Adrenal gland (tissue), 12 donors: ENCODE measurements around the gene EFCAB12. TPM values are rescaled to one million over a fixed set of nuclear protein-coding genes. Genes with fewer than 3 reads are reported as not detected.

Experiments used
- DNase-seq, 7 donors: peaks; one replicate each; pipeline ENCODE4 v3.0.0-alpha.2; 2019 to 2020
- H3K27ac ChIP-seq, 5 donors: fragments of 200-600 bp; sonication (generic) in 4 of 5; 1 replicate in 3 of 5; 2 replicates in 2 of 5; pipeline versions ENCODE4 v1.5.1 to v1.8.0; 2016 to 2020; ENCODE audit warnings: mild to moderate bottlenecking in 1 of 5
- H3K27me3 ChIP-seq: fragments of 200-600 bp; 2 replicates; pipeline ENCODE4 v1.8.0; 2021
- H3K36me3 ChIP-seq, 2 donors: fragments of 200-600 bp; replicated peaks in 1 of 2; 1 replicate in 1 of 2; 2 replicates in 1 of 2; pipeline versions ENCODE4 v1.5.1 to v1.8.0; 2018 to 2022
- H3K4me1 ChIP-seq, 2 donors: fragments of 200-600 bp; replicated peaks in 1 of 2; 1 replicate in 1 of 2; 2 replicates in 1 of 2; pipeline versions ENCODE4 v1.5.1 to v1.8.0; 2018 to 2021
- H3K4me3 ChIP-seq, 4 donors: fragments of 200-600 bp; sonication (generic) in 3 of 4; one replicate each; pipeline ENCODE4 v1.5.1; 2016 to 2018
- H3K9me3 ChIP-seq, 3 donors: fragments of 200-600 bp; sonication (generic) in 1 of 3; replicated peaks in 1 of 3; 1 replicate in 2 of 3; 2 replicates in 1 of 3; pipeline versions ENCODE4 v1.5.1 to v1.8.0; 2016 to 2021
- CTCF ChIP-seq, 6 experiments: fragments of 450-650 bp in 4 of 6; fragments of 200-600 bp in 2 of 6; sonication (generic) in 1 of 6; IDR thresholded peaks; 1 replicate in 5 of 6; 2 replicates in 1 of 6; pipeline versions ENCODE4 v1.5.1 to v1.8.0; 2016 to 2021; ENCODE audit warnings: antibody characterized with exemption in 6 of 6, mild to moderate bottlenecking in 2 of 6, moderate library complexity in 1 of 6
- POLR2A ChIP-seq, 2 donors: fragments of 450-650 bp; IDR thresholded peaks; one replicate each; pipeline ENCODE4 v1.6.1; 2017; ENCODE audit warnings: antibody characterized with exemption in 2 of 2, mild to moderate bottlenecking in 2 of 2, moderate library complexity in 1 of 2
- WGBS, 4 donors: extraction: QIAGEN DNeasy Blood & Tissue Kit in 2 of 4; methylation state at CpG; one replicate each; pipeline versions ENCODE4 v1.1.5 to v1.1.7; 2013 to 2017; 5-methylcytosine and 5-hydroxymethylcytosine counted together
- intact Hi-C, 2 donors: fragments of 100-400 bp; cut with DNase I; formaldehyde crosslinking; loops; one replicate each; pipeline versions ENCODE4 v1.14.1 to v1.15.0; 2022 to 2023
- polyA plus RNA-seq, 3 donors: library from polyadenylated mRNA; stranded (reverse); fragments of 200-250 nt in 2 of 3; fragments of 350-450 nt in 1 of 3; fragmentation: Illumina TruSeq in 1 of 3; extraction: RNeasy Lipid Tissue Mini Kit (QIAGEN cat#74804) in 1 of 3; gene quantifications; one replicate each; pipeline ENCODE4 v1.2.3, GENCODE V29; 2013 to 2014
- total RNA-seq, 9 donors: library from RNA; depleted of rRNA in 4 of 9; stranded (reverse); fragments of >200 nt in 4 of 9; fragments of 120-200 nt in 1 of 9; fragmentation: NEBNext Ultra II Directional in 1 of 9; extraction: Animal tissue kit (Norgen Biotek cat#: 25700) in 1 of 9; gene quantifications; one replicate each; pipeline versions ENCODE4 v1.1.0 to v1.2.4, GENCODE V29; 2013 to 2023
- donor health status: healthy with polysubstance abuse.
- donor health status: Bipolar disorder and iron deficiency.
- donor health status: DM: yes; HTN: yes; CAD: no.
- donor health status: DM: no; HTN: no; CAD: no.
- donor health status: DM: no; HTN: no; CAD: no.
- donor health status: DM: yes; HTN: yes; CAD: no.

Gene EFCAB12
- total and polyA plus RNA-seq, 12 donors, result 0.17 to 3.9 (median 0.41) TPM; not detected in 1

- 82 to 90% (median 86%) methylated on average over 4 of the region's 4 CpGs for WGBS, 4 donors
- H3K36me3 ChIP-seq, result peaks cover 0 to 20% of the 10 kb centered on the region in 2 donors
- no peak for TF ChIP-seq POLR2A (IDR thresholded peaks at IDR 0.05)
- no peak for TF ChIP-seq CTCF (IDR thresholded peaks at IDR 0.05)
- intact Hi-C loops, result no loop called here
- H3K4me1 ChIP-seq, result peaks cover 0 to 11% of the 10 kb centered on the region in 2 donors
- no peaks in the 10 kb centered on the region for H3K27me3 ChIP-seq
- H3K4me3 ChIP-seq, result no peak overlapping the region
- DNase-seq, result no peak
- no peaks in the 10 kb centered on the region for H3K9me3 ChIP-seq
- no peak overlapping the region for H3K27ac ChIP-seq
Observed at GRCh38 chr3:129473769-129474152, 45.3 kb upstream of the EFCAB12 start.

DNA sequence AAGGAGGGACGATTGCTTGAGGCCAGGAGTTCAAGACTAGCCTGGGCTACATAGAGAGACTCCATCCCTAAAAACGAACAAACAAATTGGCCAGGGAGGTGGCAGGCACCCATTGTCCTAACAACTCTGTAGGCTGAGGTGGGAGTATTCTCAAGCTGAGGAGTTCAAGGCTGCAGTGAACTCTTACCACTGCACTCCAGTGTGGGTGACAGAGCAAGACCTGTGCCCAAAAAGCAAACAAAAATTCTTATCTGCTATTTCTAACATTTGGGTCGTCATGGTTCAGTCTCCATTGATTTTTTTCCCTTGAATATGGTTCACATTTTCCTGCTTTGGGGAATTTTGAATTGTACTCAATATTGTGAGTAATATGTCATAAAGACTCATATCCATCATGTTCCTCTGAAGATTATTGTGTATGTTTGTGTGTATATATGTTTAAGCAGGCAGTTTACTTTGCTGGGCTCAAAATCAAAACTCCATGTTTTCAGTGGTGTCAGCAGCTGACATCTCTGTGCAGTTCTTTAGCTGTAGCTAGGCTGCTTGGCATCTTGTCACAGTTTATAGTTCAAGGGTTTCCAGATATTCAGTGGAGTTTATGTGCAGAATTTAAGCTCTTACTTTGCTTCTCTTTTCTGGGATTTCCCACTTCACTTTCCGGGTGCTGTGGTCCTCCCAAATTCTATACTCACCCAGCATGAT is 44.8 kb upstream of the EFCAB12 start:
- Histone ChIP-seq H3K36me3 (peaks cover 0 to 15% of the 10 kb centered on the region in 2 donors), H3K27ac (no peak overlapping the region), H3K27me3 (no peaks in the 10 kb centered on the region), H3K4me3 (no peak overlapping the region), H3K9me3 (no peaks in the 10 kb centered on the region), H3K4me1 (peaks cover 0 to 11% of the 10 kb centered on the region in 2 donors)
- TF ChIP-seq CTCF (IDR thresholded peaks at IDR 0.05), result no peak
- TF ChIP-seq POLR2A (IDR thresholded peaks at IDR 0.05), result no peak
- WGBS, 4 donors, result 75 to 87% (median 80%) methylated on average over 4 of the region's 4 CpGs
- DNase-seq, result no peak
- intact Hi-C loops, result no loop called here

- peaks cover 0 to 3% of the 10 kb centered on the region in 2 donors for H3K36me3 ChIP-seq
- TF ChIP-seq CTCF (IDR thresholded peaks at IDR 0.05), result no peak
- no peak for TF ChIP-seq POLR2A (IDR thresholded peaks at IDR 0.05)
- H3K9me3 ChIP-seq, result no peaks in the 10 kb centered on the region
- no peak overlapping the region for H3K4me3 ChIP-seq
- WGBS, 4 donors, result 93 to 98% (median 96%) methylated on average over 2 of the region's 2 CpGs
- H3K4me1 ChIP-seq, result peaks cover 0 to 11% of the 10 kb centered on the region in 2 donors
- H3K27ac ChIP-seq, result no peak overlapping the region
- DNase-seq, result no peak
- no peaks in the 10 kb centered on the region for H3K27me3 ChIP-seq
- intact Hi-C loops, result no loop called here
Observed at GRCh38 chr3:129470861-129471260, 42.4 kb upstream of the EFCAB12 start.

GRCh38 chr3:129469026-129469425 is 40.6 kb upstream of the EFCAB12 start:
- no peaks in the 10 kb centered on the region for H3K9me3 ChIP-seq
- intact Hi-C loops, result no loop called here

More at GRCh38 chr3:129469026-129469425, 40.6 kb upstream of the EFCAB12 start:
- Histone ChIP-seq H3K27ac (no peak overlapping the region), H3K4me1 (peaks cover 0 to 3% of the 10 kb centered on the region in 2 donors), H3K36me3 (peaks cover 0 to 3% of the 10 kb centered on the region in 2 donors), H3K27me3 (no peaks in the 10 kb centered on the region), H3K4me3 (no peak overlapping the region)
- peak in 1 of 7 donors; percentile 41 for DNase-seq
- WGBS, 4 donors, result 32 to 60% (median 56%) methylated on average over 2 of the region's 2 CpGs
- TF ChIP-seq POLR2A (IDR thresholded peaks at IDR 0.05) (no peak), CTCF (IDR thresholded peaks at IDR 0.05) (no peak)
